ENCODE data around the gene SORL1-AS1.

GRCh38 chr11:121443688-121444275 lies 9.0 kb downstream of the SORL1-AS1 start:
- TF ChIP-seq YY1 (IDR thresholded peaks at IDR 0.05; ENCODE audit: low read depth) (no peak), FOXM1 (IDR thresholded peaks at IDR 0.05; ENCODE audit: borderline replicate concordance, low read depth) (no peak), RAD21 (IDR thresholded peaks at IDR 0.05; ENCODE audit: low read depth) (no peak), ZBTB7A (IDR thresholded peaks at IDR 0.05; ENCODE audit: low read depth) (no peak), EP300 (IDR thresholded peaks at IDR 0.05; ENCODE audit: borderline replicate concordance) (no peak), CREB1 (IDR thresholded peaks at IDR 0.05; ENCODE audit: low read depth) (no peak), REST (IDR thresholded peaks at IDR 0.05; ENCODE audit: low read depth) (no peak), MAX (IDR thresholded peaks at IDR 0.05) (no peak), TAF1 (IDR thresholded peaks at IDR 0.05; ENCODE audit: low read depth) (no peak), CEBPB (IDR thresholded peaks at IDR 0.05) (no peak), EGR1 (IDR thresholded peaks at IDR 0.05) (no peak), USF1 (IDR thresholded peaks at IDR 0.05) (no peak), TEAD4 (IDR thresholded peaks at IDR 0.05) (no peak), NFIC (IDR thresholded peaks at IDR 0.05) (no peak)
